GM18517 (cell line): Measurements from ENCODE around the gene TRPM6.
"Not testable (repeated sequence)": the region's sequence is repeated elsewhere in the genome, so short reads cannot be mapped to it uniquely, and the experiment has no call there.

Source experiments
- ATAC-seq: cut with Tn5 transposase; IDR thresholded peaks from one replicate; pipeline ENCODE4 v1.9.1; 2021; ENCODE audit warnings: mild to moderate bottlenecking, moderate library complexity; ENCODE audit not compliant: unreplicated experiment

Gene TRPM6

GRCh38 chr9:74858751-74859414 lies 28.8 kb downstream of the TRPM6 start:
- ATAC-seq = no peak

GRCh38 chr9:74856989-74857388 lies 30.7 kb downstream of the TRPM6 start:
- ATAC-seq = no peak

GRCh38 chr9:74855072-74855471 lies 32.6 kb downstream of the TRPM6 start:
- no peak for ATAC-seq

GRCh38 chr9:74853024-74853423 lies 34.7 kb downstream of the TRPM6 start:
- not testable (repeated sequence) for ATAC-seq

- ATAC-seq = no peak
Observed at GRCh38 chr9:74848153-74848525, 39.6 kb downstream of the TRPM6 start.

- ATAC-seq = no peak
Observed at GRCh38 chr9:74847478-74848152, 40.1 kb downstream of the TRPM6 start.

GRCh38 chr9:74846766-74847165 lies 41.0 kb downstream of the TRPM6 start:
- ATAC-seq = no peak

- no peak for ATAC-seq
Observed at GRCh38 chr9:74838351-74838750, 49.4 kb downstream of the TRPM6 start.

- no peak for ATAC-seq
Observed at GRCh38 chr9:74824654-74825053, 63.1 kb downstream of the TRPM6 start.

GRCh38 chr9:74821636-74822035 lies 66.1 kb downstream of the TRPM6 start:
- no peak for ATAC-seq

GRCh38 chr9:74817816-74818215 lies 69.9 kb downstream of the TRPM6 start:
- ATAC-seq = no peak

- no peak for ATAC-seq
Observed at GRCh38 chr9:74817281-74817810, 70.4 kb downstream of the TRPM6 start.

- ATAC-seq = no peak
Observed at GRCh38 chr9:74810200-74810599, 77.5 kb downstream of the TRPM6 start.

- no peak for ATAC-seq
Observed at GRCh38 chr9:74804018-74804385, 83.7 kb downstream of the TRPM6 start.

GRCh38 chr9:74803376-74804017 lies 84.2 kb downstream of the TRPM6 start:
- ATAC-seq = no peak

GRCh38 chr9:74800226-74800625 lies 87.5 kb downstream of the TRPM6 start:
- no peak for ATAC-seq

GRCh38 chr9:74795803-74796202 lies 91.9 kb downstream of the TRPM6 start:
- no peak for ATAC-seq

GRCh38 chr9:74795081-74795480 lies 92.6 kb downstream of the TRPM6 start:
- ATAC-seq = no peak

- no peak for ATAC-seq
Observed at GRCh38 chr9:74784506-74784905, 103.2 kb downstream of the TRPM6 start.

- no peak for ATAC-seq
Observed at GRCh38 chr9:74783408-74783807, 104.3 kb downstream of the TRPM6 start.

GRCh38 chr9:74777136-74777879 lies 110.4 kb downstream of the TRPM6 start:
- ATAC-seq = peak; percentile 49
